Endodermal cell (in vitro differentiated cells): ENCODE results near the gene LAIR1. TPM values are rescaled to one million over a fixed set of nuclear protein-coding genes. Genes with fewer than 3 reads are reported as not detected.
"Not testable (repeated sequence)": the region's sequence is repeated elsewhere in the genome, so short reads cannot be mapped to it uniquely, and the experiment has no call there.

Experiments used
- DNase-seq: peaks from one replicate; pipeline ENCODE4 v3.0.0-alpha.2; 2017
- H3K27ac ChIP-seq: 2 replicates; pipeline ENCODE4 v1.5.1; 2013; ENCODE audit warnings: mild to moderate bottlenecking, low read depth, low read length, moderate library complexity
- H3K27me3 ChIP-seq: 2 replicates; pipeline ENCODE4 v1.6.1; 2013; ENCODE audit warnings: mild to moderate bottlenecking, low read length, moderate library complexity; ENCODE audit not compliant: insufficient read depth, control insufficient read depth, poor library complexity, severe bottlenecking
- H3K36me3 ChIP-seq: 2 replicates; pipeline ENCODE4 v1.7.0; 2013; ENCODE audit warnings: mild to moderate bottlenecking, low read length, moderate library complexity; ENCODE audit not compliant: control insufficient read depth, insufficient read depth
- H3K4me1 ChIP-seq: one replicate; pipeline ENCODE4 v1.7.0; 2013; ENCODE audit warnings: low read length; ENCODE audit not compliant: control insufficient read depth, insufficient read depth
- H3K4me3 ChIP-seq: 2 replicates; pipeline ENCODE4 v1.5.1; 2013; ENCODE audit warnings: mild to moderate bottlenecking, low read length, moderate library complexity
- H3K9ac ChIP-seq: 2 replicates; pipeline ENCODE4 v1.6.1; 2013; ENCODE audit warnings: mild to moderate bottlenecking, low read length, moderate library complexity; ENCODE audit not compliant: poor library complexity, severe bottlenecking; ENCODE audit errors: extremely low read depth
- H3K9me3 ChIP-seq: 2 replicates; pipeline ENCODE4 v1.6.1; 2013; ENCODE audit warnings: mild to moderate bottlenecking, low read length, moderate library complexity; ENCODE audit not compliant: control insufficient read depth
- H3K27ac Mint-ChIP-seq: 2 replicates; pipeline ENCODE4 v1.8.0; 2020; ENCODE audit warnings: mixed read lengths
- H3K27me3 Mint-ChIP-seq: 2 replicates; pipeline ENCODE4 v1.8.0; 2021; ENCODE audit warnings: mild to moderate bottlenecking, mixed read lengths; ENCODE audit not compliant: insufficient read depth
- H3K36me3 Mint-ChIP-seq: 2 replicates; pipeline ENCODE4 v1.8.0; 2020; ENCODE audit warnings: low read depth, mixed read lengths
- H3K4me1 Mint-ChIP-seq: 2 replicates; pipeline ENCODE4 v1.8.0; 2020; ENCODE audit warnings: mixed read lengths
- H3K4me3 Mint-ChIP-seq: 2 replicates; pipeline ENCODE4 v1.8.0; 2020; ENCODE audit warnings: mild to moderate bottlenecking, moderate library complexity, mixed read lengths
- H3K9me3 Mint-ChIP-seq: 2 replicates; pipeline ENCODE4 v1.8.0; 2020; ENCODE audit warnings: mild to moderate bottlenecking, mixed read lengths
- CTCF ChIP-seq: fragments of 200-600 bp; sonication (generic); conservative IDR thresholded peaks from 2 replicates; pipeline ENCODE4 v1.5.0; 2021; ENCODE audit warnings: antibody characterized with exemption, mild to moderate bottlenecking
- WGBS, 2 experiments: methylation state at CpG; one replicate each; pipeline versions ENCODE4 v1.1.5 to v1.1.7; 2013; ENCODE audit warnings: missing lambda C conversion rate in 2 of 2, mixed read lengths in 1 of 2; ENCODE audit not compliant: insufficient coverage in 1 of 2, insufficient read length in 1 of 2; 5-methylcytosine and 5-hydroxymethylcytosine counted together
- total RNA-seq, 2 donors: library from RNA; stranded (reverse); fragmentation: NEBNext Ultra II Directional in 1 of 2; extraction: Animal tissue kit (Norgen Biotek cat#: 25700) in 1 of 2; gene quantifications; 2 replicates in 1 of 2; 3 replicates in 1 of 2; pipeline ENCODE4 v1.2.1, GENCODE V29; 2021

The LAIR1 gene
- total RNA-seq, 2 donors from 2014 or later, result not detected

GRCh38 chr19:54332149-54332548, 32.6 kb downstream of the LAIR1 start:
- WGBS, 2 experiments, result 68 to 100% methylated on average over 1 to 7 of the region's 7 CpGs
- no peak overlapping the region for H3K9ac ChIP-seq
- no peaks in the 10 kb centered on the region for H3K9me3 ChIP-seq
- Mint-ChIP-seq H3K27ac (no peak overlapping the region), H3K4me3 (no peak overlapping the region), H3K36me3 (no peaks in the 10 kb centered on the region), H3K27me3 (peaks cover 5% of the 10 kb centered on the region), H3K9me3 (no peaks in the 10 kb centered on the region), H3K4me1 (peaks cover 8% of the 10 kb centered on the region)
- H3K27me3 ChIP-seq, result no peaks in the 10 kb centered on the region
- DNase-seq, result no peak
- no peak for TF ChIP-seq CTCF
- no peak overlapping the region for H3K27ac ChIP-seq
- H3K36me3 ChIP-seq, result no peaks in the 10 kb centered on the region
- H3K4me3 ChIP-seq, result no peak overlapping the region
- no peaks in the 10 kb centered on the region for H3K4me1 ChIP-seq

GRCh38 chr19:54331626-54332025, 33.1 kb downstream of the LAIR1 start:
- H3K36me3 Mint-ChIP-seq, result no peaks in the 10 kb centered on the region
- 89% methylated on average over 6 of the region's 7 CpGs; no CpG with 5 or more reads in 1 of the 2 experiments for WGBS, 2 experiments
- Histone ChIP-seq H3K9ac (no peak overlapping the region), H3K9me3 (no peaks in the 10 kb centered on the region), H3K4me1 (no peaks in the 10 kb centered on the region), H3K4me3 (no peak overlapping the region), H3K27me3 (no peaks in the 10 kb centered on the region), H3K27ac (no peak overlapping the region), H3K36me3 (no peaks in the 10 kb centered on the region)
- no peak for TF ChIP-seq CTCF
- no peaks in the 10 kb centered on the region for H3K9me3 Mint-ChIP-seq
- DNase-seq, result no peak
- H3K27ac Mint-ChIP-seq, result no peak overlapping the region
- H3K27me3 Mint-ChIP-seq, result peaks cover 5% of the 10 kb centered on the region
- H3K4me1 Mint-ChIP-seq, result peaks cover 8% of the 10 kb centered on the region
- no peak overlapping the region for H3K4me3 Mint-ChIP-seq

GRCh38 chr19:54329476-54330165, 35.1 kb downstream of the LAIR1 start:
- H3K27me3 Mint-ChIP-seq, result peaks cover 5% of the 10 kb centered on the region

GRCh38 chr19:54328781-54329180, 36.0 kb downstream of the LAIR1 start:
- 75 to 85% methylated on average over 2 to 5 of the region's 5 CpGs for WGBS, 2 experiments
- not testable (repeated sequence) for H3K9ac ChIP-seq, H3K9me3 ChIP-seq, H3K9me3 Mint-ChIP-seq, H3K27me3 ChIP-seq, H3K4me1 Mint-ChIP-seq, H3K36me3 ChIP-seq, H3K36me3 Mint-ChIP-seq, H3K27ac ChIP-seq, H3K27me3 Mint-ChIP-seq, H3K27ac Mint-ChIP-seq, H3K4me3 ChIP-seq, H3K4me3 Mint-ChIP-seq, DNase-seq, H3K4me1 ChIP-seq

More at GRCh38 chr19:54329476-54330165, 35.1 kb downstream of the LAIR1 start:
- no peaks in the 10 kb centered on the region for H3K36me3 ChIP-seq
- 85 to 89% methylated on average over 8 to 14 of the region's 14 CpGs for WGBS, 2 experiments
- no peaks in the 10 kb centered on the region for H3K4me1 ChIP-seq
- no peak overlapping the region for H3K9ac ChIP-seq
- DNase-seq, result no peak
- Mint-ChIP-seq H3K36me3 (no peaks in the 10 kb centered on the region), H3K9me3 (no peaks in the 10 kb centered on the region), H3K27ac (no peak overlapping the region), H3K4me1 (no peaks in the 10 kb centered on the region), H3K4me3 (no peak overlapping the region)
- TF ChIP-seq CTCF, result no peak
- H3K27me3 ChIP-seq, result no peaks in the 10 kb centered on the region
- no peaks in the 10 kb centered on the region for H3K9me3 ChIP-seq
- H3K4me3 ChIP-seq, result no peak overlapping the region
- H3K27ac ChIP-seq, result no peak overlapping the region
